ENCODE results near the gene HSPA2.
"Not testable (repeated sequence)": the region's sequence is repeated elsewhere in the genome, so short reads cannot be mapped to it uniquely, and the experiment has no call there.

The HSPA2 gene

DNA sequence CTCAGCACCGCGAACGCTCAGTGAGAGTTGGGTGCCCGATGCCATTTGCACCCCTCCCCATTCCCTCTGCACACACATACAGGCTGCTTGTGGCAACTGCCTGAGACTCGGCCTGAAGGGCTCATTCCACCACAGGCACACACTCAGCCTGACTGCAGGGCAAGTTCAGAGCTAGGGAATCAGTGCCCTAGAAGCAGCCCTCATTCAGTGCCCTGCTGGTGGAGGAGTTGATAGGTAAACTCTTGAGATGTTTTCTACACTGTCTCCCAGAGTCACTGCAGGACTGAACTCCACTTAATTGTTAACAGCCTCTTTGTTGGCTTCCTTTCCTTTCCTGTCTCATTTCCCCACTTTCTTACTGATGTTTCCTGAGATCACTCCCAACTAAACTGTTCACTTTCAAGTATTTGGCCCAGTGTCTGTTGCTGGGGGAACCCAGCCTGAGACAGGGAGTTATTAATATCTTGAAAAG is 26.1 kb downstream of the HSPA2 start:
- no peak for DNase-seq

DNA sequence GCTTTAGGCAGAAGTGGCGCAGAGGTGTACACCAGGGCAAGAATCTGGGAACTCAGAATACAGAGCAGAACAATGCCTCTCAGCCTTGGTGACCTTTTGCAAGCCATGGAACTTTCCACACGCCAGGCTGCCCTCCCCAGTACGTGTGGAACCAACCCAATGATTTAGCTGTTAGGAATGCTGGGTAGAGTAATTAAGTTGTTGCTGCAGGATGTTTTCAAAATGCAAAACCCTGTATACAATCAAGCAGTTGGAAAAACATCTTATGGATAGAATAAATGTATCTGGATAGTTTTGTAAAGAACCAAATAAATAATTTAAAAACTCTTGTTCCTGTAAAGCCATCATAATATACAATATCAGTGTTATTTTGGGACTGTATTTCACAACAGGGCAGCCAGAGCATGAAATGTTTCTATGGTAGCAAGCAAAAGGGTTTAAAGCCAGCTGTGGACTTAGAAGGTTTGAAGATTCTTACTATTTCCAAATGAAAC is 28.6 kb downstream of the HSPA2 start:
- DNase-seq, result no peak

DNA sequence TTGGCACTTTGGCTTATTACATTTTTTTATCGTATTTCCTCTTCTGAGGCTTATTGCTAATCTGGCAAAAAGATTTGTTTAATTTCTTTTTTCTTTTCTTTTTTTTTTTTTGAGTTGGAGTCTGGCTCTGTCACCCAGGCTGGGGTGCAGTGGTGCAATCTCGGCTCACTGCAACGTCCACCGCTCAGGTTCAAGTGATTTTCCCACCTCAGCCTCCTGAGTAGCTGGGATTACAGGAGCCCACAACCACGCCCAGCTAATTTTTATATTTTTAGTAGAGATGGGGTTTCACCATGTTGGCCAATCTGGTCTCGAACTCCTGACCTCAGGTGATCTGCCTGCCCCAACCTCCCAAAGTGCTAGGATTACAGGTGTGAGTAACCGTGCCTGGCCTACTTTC is 29.1 kb downstream of the HSPA2 start:
- DNase-seq, result not testable (repeated sequence)

DNA sequence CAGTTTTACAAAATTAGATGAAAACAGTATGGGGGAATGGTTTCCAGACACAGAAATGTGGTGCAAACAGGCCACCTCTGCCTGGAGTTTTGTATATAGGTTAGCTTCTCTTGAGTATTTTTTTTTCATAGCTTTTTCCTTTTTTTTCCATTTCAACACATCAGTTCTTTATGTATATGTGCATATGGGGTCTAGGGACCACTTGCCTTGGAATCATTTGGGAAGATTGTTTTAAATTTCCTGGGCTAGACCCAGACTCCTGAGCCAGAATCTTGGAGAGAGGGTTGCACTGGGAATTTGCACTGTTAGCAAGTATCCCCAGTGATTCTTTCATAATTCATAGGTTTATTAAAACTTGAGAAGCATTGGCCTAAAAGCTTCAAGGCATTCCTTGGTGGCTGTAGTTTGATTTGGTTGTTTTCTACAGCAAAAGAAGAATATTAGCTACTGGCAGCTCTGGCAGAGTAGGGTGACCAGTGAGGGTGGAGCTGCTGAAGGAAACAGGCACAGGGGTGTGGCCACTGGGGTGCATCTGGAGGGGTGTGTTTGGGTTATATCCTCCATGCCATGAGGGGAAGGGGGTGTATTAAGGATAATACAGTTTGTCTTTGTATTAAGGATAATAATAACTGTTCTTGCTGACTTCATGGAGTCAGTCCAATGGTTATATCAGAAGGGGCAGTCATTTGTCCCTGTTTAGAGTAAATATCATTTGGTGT is 32.0 kb downstream of the HSPA2 start:
- DNase-seq, result no peak

DNA sequence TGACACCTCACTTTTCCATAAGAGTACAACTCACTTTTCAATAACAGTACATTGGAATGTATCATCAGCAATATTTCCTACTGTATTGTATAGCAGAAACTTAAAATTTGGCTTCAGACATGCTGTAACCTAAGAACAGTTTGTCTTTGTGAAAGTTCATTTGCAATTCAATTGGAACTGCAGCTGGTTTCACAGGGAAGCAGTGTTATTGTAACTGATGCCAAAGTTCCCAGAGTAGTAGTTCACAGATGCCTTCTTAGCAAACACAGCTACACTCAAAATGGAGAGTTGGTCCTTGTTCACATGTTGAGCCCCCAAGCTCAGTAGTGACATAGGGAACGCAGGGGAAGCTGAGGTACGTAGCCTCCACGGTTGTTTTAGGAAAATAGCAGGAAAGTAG is 32.6 kb downstream of the HSPA2 start:
- DNase-seq, result no peak

DNA sequence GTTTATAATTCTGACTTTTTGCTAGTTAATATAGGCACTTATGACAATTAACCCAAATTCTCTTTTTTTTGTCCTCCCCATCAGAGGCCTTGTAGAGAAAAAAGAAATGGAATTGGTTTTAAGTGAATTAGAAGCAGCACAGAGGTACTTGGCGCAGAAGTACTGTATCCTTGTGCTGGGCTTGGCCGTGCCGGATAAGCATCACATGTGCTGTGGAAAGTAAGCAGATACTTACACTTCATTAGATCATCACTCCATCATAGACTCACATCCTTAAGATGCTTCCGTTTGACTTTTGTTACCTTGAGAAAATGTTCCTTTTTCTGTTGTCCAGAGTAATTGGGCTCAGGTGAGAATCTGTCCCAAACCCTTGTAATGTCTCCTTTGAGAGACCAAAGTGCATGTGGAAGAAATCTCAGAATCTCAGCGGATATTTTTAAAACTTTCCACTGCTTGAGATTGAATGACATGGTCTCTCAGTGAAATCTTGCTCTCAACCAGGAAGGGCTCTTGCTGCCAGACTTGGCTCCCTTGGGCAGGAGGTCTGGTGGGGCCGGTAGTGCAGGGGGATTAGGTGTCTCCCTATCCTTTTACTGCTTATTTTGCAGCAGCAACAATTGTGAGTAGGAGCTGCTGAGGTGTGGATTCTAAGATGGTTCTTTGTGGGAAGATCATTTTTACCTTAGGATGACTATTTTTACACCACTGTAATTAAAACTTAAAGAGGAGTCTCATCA is 34.0 kb downstream of the HSPA2 start:
- DNase-seq, result no peak

DNA sequence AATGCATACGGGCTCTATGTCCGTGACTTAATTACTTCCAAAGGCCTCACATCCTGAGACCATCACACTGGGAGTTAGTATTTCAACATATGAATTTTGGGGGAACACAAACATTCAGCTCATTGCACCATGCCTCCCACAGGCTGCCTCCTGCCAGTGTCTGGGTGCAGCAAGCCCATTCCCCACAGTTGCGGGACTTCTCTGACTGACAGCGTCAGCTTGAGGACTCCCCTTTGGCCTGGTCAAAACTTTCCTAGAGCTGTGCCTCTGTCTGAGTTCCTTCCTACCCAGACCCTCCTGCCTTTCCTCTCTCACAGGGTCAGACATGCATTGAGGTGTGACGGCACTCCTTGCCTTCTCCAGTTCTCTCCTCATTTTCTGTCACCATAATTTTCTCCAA is 36.7 kb downstream of the HSPA2 start:
- DNase-seq, result no peak

DNA sequence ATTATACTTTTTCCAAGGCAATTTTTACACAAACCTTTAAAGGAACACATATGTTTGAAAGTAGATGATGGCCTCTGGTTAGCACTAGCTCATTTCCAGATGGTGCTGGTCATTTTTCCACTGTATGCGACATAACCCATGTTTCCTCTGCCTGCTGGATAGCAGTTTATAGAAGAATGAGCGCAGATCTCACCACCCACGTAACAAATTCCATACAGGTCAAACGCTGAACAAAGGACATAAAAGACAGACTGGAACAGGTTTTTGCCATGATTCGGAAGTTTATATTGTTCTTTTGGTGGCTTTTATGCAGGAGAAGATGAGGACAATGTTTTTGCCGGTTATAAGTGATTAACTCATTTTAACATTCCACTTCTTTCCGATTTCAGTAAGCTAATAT is 39.9 kb downstream of the HSPA2 start:
- no peak for DNase-seq

DNA sequence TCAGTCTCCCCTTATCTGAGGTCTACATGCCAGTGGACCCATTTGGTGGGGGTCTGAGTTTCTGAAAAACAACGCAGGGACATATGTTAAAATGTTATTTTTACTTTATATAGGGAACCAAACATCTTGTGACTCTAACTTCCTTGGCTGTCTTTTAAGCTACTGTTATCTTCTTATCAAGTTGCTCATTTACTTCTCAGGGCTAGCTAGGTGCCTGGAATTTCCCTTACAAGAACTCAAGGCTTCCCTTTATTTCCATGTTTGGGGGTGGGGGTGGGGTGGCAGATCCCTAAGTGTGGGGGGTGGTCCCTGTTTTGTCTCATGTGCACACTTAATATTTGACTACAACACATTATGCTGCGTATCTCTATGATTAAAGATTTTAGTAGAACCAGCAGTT is 40.8 kb downstream of the HSPA2 start:
- DNase-seq, result no peak

DNA sequence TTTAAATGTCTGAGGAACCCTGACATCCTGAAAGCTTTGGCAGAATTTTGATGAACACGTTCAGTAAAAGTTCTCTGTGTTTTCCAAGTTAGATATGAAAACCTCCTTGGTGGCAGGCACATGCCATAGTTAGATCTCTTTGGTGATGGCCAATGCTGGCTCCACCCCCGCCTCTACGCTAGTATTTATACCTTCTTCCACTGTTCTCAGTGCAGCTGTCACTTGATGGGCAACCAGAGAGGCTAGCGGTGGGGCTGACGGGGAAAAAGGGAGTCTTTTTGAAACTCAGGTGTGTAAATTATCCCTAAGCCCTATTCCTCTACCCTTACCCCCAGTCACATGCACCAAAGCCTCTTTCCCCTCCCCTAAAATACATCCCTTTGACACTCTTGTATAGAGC is 41.3 kb downstream of the HSPA2 start:
- DNase-seq, result no peak

DNA sequence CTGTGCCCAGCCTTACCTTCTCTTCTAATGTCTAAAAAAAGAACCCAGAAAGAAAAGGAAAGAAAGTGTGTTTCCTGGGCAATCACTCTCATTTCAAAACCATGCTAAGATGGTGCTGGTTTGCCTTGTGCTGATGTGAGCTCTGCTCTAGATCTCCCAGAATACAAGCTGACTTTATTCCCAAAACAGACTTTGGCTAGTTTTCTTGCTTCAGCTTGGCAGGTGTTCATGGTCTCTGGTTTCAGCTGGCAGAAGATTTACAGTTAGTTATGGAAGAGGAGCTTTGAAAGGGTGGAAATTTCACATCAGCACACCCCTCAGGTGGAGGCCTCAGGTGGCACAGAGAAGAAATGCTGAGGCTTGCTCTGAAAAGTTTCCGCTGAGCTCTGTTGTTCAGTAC is 43.6 kb downstream of the HSPA2 start:
- DNase-seq, result no peak

DNA sequence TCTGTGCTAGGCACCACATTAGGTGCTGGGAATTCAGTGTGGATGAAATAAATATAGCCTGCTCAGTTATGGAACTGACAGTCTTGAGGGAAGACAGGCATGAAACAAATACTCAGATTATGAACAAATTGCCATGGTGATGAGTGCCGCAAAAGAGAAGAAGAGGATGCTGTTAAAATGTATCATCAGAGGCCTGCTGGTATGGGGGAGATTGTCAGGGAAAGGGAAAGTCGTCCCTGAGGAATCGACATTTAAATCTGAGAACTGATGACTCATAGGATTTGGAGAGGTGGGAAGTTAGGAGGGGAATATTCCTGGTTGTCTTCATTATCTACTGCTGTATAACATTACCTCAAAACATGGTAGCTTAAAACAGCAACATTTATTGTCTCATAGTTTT is 51.3 kb downstream of the HSPA2 start:
- DNase-seq, result no peak

Measured in SHP77 treated with DMSO at 0.1 percent for 48 hours (cell line).